ENCODE data around the gene ETV1. TPM values are rescaled to one million over a fixed set of nuclear protein-coding genes. Genes with fewer than 3 reads are reported as not detected.
A peak's percentile ranks its signal among the peaks of the same experiment; 100 is the strongest.

ETV1 gene
- total RNA-seq: 25.7 TPM
- long read RNA-seq, full-length matches to known transcripts: 6 of 11 reads
- long read RNA-seq, partial matches to known transcripts: 4 of 11 reads
- long read RNA-seq, other reads (novel, unspliced or antisense): 1 of 11 reads

- intact Hi-C loops (cut with DNase I): no loop called here
- peak; percentile 69 for ATAC-seq (ENCODE audit: poor library complexity)
- peak; percentile 75 for DNase-seq
Measured at GRCh38 chr7:13989126-13989948, at the start of gene ETV1. Gene ETV1, minus strand, starts transcription at chr7:13989666. Its CDS starts 614 bp downstream, at chr7:13989052.

DNA sequence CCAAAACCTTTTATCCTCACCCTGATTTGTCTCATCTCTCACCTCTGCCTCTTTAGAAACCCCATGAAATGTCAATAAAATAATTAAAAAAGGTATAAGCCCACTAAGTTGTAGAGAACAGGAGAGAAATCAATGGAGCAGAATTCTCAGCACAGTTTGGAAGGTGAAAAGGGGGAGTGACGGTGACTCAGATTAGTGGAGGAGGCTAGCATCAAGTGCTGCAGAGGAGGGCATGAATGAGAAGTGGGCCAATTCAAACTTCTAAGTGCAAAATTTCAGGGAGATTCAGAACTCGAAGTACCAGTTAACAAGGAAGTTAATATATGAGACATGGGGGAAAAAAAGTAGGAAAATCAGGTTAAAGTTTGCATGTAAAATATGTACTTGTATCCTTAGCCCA, 34.9 kb upstream of the ETV1 start:
- intact Hi-C loops (cut with DNase I): no loop called here
- DNase-seq (no peak), ATAC-seq (ENCODE audit: poor library complexity) (no peak)

DNA sequence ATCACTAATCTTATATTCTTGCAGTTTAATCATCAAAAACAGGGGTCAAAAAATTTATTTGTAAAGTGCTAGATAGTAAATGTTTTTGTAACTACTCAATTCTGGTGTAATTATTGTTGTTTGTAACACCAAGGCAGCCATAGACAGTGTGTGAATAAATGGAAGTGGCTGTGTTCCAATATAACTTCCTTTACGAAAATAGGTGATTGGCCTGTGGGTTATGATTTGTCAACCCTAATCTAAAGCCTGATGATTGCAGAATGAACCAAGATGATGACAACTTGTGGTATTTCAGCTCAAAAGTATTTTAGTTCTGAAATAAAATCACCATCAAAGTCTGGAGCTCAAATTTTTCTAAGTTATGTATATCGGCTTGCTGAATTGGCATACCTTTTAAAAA, 34.4 kb upstream of the ETV1 start:
- intact Hi-C loops (cut with DNase I): no loop called here
- no peak for ATAC-seq (ENCODE audit: poor library complexity)
- DNase-seq: no peak

- ATAC-seq (ENCODE audit: poor library complexity) (no peak), DNase-seq (no peak)
- intact Hi-C loops (cut with DNase I): no loop called here
Measured at GRCh38 chr7:14023342-14023741, 33.9 kb upstream of the ETV1 start.

DNA sequence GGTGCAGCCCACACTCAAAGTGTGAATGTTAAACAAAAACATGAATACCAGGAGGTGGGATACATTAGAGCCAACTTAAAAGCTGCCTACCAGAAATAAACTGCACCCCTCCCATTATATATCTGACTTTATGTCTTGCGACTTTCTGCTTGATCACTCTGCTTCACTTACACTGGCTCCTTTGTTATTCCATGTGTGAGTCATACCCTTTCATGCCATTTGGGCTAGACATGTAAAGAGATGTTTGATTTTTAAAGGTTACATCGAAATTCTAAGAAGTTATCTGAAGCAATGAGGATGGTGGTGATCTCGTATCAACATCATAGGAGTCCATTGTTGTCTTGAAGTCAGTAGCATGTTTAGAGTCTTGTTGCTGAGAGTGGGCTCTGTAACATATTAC, 31.6 kb upstream of the ETV1 start:
- intact Hi-C loops (cut with DNase I): no loop called here
- ATAC-seq (ENCODE audit: poor library complexity) (no peak), DNase-seq (no peak)

DNA sequence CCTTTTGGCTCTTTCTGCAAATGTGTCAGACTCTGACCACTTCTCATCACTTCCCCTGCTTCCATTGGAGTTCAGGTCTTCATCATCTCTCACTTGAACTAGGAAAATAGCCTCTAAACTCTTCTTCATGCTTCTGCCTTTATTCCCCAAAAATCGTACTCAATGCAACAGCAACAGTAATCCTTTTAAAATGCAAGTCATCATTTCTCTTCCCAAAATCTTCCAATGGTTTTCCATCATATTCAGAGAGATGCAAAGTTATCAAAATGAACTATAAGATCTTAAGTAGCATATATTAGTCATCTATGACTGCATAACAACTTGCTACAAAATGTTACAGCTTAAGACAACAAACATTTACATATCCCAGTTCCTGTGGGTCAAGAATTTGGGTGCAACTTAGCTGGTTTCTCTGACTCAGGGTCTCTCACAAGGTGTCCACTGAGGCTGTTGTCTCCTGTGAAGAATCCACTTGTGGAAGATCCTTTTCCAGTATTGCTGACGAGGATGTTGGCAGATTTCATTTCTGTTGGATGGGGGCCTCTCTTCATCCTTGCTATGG, 31.0 kb upstream of the ETV1 start:
- intact Hi-C loops (cut with DNase I): no loop called here
- DNase-seq (no peak), ATAC-seq (ENCODE audit: poor library complexity) (no peak)

DNA sequence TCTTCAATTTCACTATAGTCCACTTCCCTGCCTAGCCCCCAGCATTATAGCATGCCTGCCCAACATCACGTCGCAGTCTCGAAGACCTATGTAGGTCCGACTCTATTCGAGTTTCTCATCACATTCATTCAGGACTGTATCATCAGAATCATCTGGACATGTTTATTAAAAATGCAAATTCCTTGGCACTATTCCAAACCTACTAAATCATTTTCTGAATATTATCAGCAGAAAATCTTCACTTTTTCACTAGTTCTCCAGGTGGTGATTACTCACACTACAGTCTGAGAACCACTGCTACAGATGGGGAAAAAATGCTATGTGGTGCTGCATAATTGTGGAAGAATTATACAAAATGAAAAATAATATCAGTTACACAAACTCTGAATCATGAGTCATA, 29.3 kb upstream of the ETV1 start:
- no peak for DNase-seq
- intact Hi-C loops (cut with DNase I): no loop called here
- no peak for ATAC-seq (ENCODE audit: poor library complexity)

GRCh38 chr7:14016950-14017349, 27.5 kb upstream of the ETV1 start:
- intact Hi-C loops (cut with DNase I): no loop called here
- DNase-seq (no peak), ATAC-seq (ENCODE audit: poor library complexity) (no peak)

DNA sequence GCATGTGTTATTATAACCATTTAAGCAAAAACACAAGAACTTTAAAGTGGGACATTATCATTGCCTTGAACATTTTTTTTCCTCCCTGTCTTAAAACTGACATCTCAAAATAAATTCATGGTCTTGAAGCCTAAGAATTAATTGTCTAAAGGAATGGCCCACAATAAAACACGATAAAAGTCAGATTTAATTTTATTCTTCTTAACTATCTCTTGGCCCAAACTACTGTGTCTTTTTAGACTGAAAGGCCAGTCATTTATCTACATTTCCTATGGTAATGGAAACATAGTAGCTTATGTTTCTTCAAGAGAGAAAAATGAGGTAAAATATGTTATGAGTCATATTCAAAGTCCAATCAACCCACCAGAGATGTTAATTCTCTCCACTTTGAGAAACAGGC, 24.4 kb upstream of the ETV1 start:
- DNase-seq: no peak
- no peak for ATAC-seq (ENCODE audit: poor library complexity)
- intact Hi-C loops (cut with DNase I): no loop called here

- intact Hi-C loops (cut with DNase I): no loop called here
- DNase-seq (no peak), ATAC-seq (ENCODE audit: poor library complexity) (no peak)
Measured at GRCh38 chr7:14009453-14010418, 20.3 kb upstream of the ETV1 start.

GRCh38 chr7:14001139-14001538, 11.7 kb upstream of the ETV1 start:
- intact Hi-C loops (cut with DNase I): no loop called here
- no peak for DNase-seq
- ATAC-seq (ENCODE audit: poor library complexity): no peak

DNA sequence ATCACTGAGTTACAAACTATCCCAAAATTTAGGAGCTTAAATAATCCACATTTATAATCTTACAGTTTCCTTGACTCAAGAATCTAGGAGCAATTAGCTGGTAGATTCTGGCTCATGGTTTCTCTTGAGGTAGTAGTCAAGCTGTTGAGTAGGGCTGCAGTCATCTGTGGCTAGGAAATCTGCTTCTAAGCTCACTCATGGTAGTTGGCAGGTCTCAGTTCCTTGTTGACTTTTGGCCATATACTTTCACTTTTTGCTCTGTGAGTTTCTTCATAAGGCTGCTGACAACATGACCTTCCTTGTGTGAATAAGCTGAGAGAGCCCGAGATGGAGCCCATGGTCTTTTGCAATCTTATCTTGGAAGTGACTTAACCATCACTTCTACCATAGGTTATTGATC, 10.8 kb upstream of the ETV1 start:
- DNase-seq: no peak
- ATAC-seq (ENCODE audit: poor library complexity): no peak
- intact Hi-C loops (cut with DNase I): no loop called here

DNA sequence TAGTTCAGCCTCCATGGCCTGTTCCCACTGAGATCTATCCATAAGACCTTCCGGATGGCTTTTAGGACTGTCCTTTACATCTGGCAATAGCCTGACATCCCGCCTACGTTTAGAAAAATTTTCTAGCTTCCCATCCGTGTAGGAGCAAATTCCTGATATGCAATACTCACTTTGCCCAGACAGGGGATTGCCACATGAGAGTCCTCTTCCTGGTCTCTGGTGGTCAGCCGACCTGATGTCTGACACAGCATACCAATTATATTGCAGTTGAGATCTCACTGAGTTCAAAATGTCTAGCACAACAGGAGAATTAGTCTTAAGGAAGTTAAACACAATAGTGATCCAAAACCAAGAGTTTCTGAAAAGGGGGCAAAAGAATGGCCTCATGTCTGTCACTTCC, 9.4 kb upstream of the ETV1 start:
- no peak for ATAC-seq (ENCODE audit: poor library complexity)
- intact Hi-C loops (cut with DNase I): loop anchor here (10.0 kb wide), 1 partner anchor 456 kb away; no protein-coding TSS in a partner anchor
- DNase-seq: no peak

- DNase-seq: no peak
- no peak for ATAC-seq (ENCODE audit: poor library complexity)
- intact Hi-C loops (cut with DNase I): loop anchor here (10.0 kb wide), 1 partner anchor 462 kb away; no protein-coding TSS in a partner anchor
Measured at GRCh38 chr7:13992596-13992964, 3.1 kb upstream of the ETV1 start.

- DNase-seq: no peak
- no peak for ATAC-seq (ENCODE audit: poor library complexity)
- intact Hi-C loops (cut with DNase I): loop anchor here (10.0 kb wide), 1 partner anchor 463 kb away; no protein-coding TSS in a partner anchor
Measured at GRCh38 chr7:13991791-13992595, 2.5 kb upstream of the ETV1 start.

DNA sequence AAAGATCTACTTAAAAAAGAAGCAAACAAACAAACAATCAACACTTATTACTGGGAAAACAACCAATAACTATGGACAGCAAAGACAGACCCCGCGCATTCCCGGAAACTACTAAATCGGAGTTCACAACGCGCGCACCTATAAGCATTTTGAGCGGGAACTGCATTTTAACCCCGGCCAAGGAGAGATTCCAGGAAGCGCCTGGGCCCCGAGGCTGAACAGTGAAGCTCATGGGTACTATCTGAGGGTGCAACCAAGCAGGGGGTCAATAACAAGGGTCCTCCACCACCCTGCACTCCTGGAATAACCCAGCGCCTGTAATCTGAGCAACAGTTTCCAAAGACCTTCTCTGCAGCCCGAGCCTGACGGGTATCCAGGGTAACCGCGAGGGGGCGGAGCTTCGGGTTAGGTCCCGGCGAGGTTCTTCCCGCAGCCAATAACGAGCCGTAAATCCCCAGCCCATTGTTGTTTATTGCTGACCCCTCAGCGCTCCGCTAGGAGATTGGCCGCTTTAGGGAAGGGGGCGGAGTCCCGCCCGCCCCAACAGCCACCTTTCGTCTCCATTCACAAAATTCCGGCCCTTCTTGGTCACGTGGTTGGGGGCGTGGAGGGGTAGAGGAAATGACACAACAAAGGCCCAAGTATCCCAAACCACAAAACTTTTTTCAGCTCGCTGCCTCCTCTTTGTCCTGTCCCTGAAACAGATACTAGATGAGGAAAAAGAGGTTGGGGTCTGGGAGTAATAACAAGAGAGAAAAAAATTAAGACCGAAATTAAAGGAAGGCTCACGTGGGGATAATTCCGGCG, 1.7 kb upstream of the ETV1 start:
- ATAC-seq (ENCODE audit: poor library complexity) (peak; percentile 95), DNase-seq (peak; percentile 96)
- intact Hi-C loops (cut with DNase I): loop anchor here (10.0 kb wide), 1 partner anchor 464 kb away; no protein-coding TSS in a partner anchor

DNA sequence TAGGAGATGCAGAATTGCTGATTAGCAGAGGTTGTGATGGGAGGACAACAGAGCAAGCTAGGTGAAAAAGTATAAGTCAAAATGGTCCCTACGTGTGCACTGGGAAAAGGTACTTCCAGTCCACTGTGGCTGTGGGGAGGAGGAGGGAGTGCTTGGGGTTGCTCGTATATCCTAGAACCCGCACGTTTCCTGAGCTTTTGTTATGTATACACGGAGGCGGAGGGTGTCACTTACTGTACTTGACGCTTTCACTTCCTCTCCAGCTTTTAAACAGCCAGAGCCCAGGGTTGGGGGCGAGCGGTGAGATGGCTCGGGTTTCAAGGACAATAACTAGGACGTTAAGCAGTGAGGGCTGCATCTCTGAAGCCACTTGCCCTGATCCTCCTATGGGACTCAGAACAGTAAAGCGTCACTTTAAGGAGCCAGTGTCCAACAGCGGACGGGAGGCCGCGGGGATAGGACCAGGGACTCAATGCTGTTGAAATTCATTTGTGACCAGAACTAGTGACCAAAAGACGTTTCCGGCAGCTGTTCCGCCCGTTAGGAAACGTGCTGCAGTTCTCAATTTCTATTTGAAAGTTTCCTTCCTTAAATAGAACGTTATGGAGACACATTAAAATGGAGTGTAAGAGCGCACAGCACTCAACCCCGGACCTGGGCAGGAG, 985 bp upstream of the ETV1 start:
- DNase-seq (peak; percentile 72), ATAC-seq (ENCODE audit: poor library complexity) (peak; percentile 60)
- intact Hi-C loops (cut with DNase I): loop anchor here (10.0 kb wide), 1 partner anchor 464 kb away; no protein-coding TSS in a partner anchor

All from Right ventricle myocardium superior (tissue), 1 donor.